RPMI8226 (cell line): ENCODE measurements around the gene GDI2.
"Not testable (repeated sequence)": the region's sequence is repeated elsewhere in the genome, so short reads cannot be mapped to it uniquely, and the experiment has no call there.

Source experiments
- DNase-seq: peaks from one replicate; pipeline ENCODE4 v3.0.0-alpha.2; 2015

Gene GDI2

DNA sequence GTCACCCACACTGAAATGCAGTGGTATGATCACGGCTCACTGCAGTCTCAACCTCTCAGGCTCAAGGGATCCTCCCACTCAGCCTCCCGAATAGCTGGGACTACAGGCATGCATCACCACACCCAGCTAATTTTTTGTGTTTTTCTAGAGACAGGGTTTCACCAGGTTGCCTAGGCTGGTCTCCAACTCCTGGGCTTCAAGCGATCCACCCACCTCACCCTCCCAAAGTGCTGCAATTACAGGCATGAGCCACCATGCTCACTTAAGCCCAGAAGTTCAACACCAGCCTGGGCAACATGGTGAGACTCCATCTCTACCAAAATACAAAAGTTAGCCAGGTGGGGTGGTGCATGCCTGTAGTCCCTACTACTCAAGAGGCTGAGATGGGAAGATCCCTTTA lies 33.5 kb downstream of the GDI2 start:
- DNase-seq = no peak

DNA sequence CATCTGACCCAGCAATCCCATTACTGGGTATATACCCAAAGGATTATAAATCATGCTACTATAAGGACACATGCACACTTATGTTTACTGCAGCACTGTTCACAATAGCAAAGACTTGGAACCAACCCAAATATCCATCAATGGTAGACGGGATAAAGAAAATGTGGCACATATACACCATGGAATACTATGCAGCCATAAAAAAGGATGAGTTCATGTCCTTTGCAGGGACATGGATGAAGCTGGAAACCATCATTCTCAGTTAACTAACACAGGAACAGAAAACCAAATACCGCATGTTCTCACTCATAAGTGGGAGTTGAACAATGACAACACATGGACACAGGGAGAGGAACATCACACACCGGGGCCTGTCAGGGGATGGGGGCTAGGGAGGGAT lies 35.5 kb downstream of the GDI2 start:
- not testable (repeated sequence) for DNase-seq

DNA sequence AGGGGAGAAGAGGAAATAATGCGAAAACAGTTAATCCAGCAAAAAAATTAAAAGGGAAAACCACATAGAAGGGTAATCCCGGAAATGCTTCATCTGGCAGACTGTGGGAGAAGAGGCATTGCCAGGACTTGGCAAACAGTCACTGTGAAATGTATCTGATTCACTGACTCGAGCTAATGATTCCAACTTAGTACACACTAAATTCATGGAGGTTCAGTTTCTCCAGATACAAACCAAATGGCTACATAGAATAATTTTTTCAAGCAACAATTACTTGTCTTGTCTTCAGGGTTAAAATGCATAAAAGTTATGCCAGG lies 36.4 kb downstream of the GDI2 start:
- DNase-seq = no peak

DNA sequence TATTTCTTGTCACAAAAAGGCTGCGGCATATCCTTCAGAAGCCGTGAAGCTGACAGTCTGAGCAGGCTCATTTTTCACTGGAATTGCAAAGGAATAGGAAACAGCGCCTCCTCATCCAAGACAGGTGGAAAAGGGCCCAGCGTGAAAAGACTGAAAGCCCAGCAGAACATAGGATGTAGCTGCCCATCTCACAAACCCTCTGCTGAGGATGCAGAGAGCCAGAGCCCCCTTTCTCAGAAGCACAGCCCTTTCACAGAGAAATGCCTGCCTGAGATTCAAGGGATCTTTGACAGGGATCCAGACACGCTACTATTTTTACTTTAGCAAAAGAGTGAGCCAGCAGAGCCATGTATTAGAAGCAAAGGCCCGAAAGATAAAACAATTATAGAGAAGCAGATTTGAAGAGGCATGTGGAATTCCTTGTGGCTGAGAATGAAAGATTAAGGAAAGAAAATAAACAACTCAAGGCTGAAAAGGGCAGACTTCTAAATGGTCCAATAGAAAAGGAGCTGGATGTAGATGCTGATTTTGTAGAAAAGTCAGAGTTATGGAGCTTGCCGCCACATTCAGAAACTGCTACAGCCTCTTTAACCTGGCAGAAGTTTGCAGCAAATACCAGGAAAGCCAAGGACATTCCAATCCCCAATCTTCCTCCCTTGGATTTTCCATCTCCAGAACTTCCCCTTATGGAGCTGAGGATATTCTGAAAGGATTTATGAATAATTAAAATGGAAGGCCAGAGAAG lies 36.9 kb downstream of the GDI2 start:
- DNase-seq = no peak

DNA sequence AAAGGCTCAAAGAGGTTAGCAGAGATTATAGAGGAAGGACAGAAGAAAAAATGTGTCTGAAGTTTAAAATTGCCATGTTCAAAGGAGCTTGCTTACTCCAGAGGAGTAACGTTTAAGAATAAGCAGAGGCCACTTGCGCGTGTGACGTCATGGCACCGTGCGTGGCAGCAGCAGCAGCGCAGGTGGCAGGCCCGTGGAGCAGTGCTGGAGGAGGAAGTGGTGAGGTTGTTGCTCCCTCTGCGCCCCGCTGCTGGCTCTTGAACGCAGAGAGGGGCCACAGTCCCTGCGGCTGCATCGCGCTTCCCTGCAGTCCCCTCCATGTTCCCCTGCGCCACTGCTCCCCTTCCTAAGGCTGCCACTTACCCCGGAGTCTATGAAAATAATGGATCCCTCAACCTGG lies 37.5 kb downstream of the GDI2 start:
- DNase-seq = no peak

DNA sequence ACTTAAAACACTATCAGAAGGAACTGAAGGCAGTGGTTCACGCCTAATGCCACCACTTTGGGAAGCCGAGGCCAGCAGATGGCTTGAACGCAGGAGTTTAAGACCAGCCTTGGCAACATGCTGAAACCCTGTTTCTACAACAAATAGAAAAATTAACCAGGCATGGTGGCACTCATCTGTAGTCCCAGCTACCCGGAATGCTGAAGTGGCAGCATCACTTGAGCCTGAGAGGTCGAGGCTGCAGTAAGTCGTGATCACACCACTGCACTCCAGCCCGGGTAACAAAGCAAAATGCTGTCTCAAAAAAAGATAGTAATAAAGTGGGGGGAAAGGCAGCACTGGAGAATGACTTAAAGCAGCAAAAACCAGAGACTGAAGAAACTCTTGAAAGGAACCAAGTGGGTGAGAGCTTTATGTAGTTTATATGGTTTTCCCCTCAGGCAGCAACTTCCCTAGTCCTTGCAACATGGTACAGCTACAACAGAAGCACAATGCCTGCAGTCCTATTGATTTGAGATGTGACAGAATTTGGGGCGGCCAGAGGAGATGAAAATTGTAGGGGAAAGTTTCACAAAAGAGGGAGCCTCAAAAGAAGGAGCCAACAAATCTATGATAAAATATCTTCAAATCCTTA lies 38.1 kb downstream of the GDI2 start:
- no peak for DNase-seq

DNA sequence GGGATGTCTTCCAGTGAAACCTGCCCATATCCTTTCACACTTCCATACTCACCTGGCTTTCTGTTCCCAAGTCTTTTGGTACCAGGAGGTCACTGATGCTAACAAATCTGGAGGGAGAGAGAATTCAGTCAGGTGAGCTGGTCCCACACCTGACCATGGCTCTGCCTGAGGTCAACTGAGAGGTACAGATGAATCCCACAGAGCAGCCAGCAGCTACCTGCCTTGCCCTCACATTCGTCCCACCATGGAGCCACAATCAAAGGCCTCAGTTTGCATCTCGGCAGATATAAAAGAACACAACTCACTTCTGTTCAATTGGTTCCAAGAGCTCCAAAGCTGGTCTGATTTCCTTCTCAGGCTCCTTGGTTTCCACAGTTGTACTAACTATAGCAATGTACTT lies 47.0 kb downstream of the GDI2 start:
- DNase-seq = no peak

DNA sequence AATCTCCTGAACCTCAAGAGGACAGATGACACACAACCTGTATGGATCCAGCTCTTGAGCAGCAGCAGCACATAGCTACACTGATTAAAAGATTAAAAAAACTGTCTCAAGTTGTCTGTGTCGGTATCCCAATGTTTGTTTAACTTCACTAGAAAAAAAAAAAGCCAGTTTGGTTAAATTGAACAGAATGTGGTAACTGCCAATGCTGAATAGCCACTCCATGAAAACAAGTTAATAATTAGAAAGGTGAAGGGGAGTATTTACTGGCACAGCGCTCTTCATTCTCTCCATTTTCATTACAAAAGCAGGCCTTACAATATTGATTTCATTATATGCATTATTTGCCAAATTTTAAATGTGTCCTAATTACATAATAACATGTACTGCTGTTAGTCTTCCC lies 47.6 kb downstream of the GDI2 start:
- DNase-seq = no peak

DNA sequence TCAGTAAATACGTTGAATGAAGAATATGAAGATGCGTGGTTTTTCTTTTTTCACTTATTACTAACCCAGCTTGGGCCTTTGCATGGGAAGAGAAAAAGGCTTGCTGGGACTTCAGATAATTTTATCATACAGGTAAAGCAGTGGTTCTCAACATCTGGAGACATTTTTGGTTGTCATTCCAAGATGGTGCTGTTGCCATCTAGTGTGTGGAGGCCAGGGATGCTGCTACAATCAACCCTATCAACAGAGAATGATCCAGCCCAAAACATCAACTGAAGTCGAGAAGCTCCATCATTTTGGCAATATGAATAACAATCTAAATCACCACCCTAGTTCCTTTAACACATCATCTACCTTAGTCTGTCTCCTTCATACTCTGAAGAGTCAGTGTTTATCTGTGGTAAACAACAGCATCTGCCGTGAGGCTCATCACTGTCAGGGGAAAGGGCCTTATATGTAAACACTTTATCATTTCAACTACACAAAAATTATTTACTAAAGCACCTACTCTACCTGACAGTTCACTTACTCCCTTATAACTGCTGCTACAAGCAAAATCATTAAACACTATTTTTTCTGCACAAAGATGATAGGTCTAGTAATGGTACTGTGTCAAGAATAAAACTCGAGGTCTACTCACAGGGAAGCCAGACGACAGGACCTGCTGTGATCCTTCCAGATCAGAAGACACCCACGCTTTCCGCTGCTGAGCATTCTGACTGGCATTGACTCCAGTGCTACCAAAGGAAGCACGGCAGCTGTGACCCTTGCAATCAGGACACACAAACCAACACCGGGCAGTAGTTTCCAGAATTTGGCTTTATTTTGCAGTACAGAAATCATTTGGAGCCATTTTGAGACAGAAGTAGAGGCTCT lies 48.6 kb downstream of the GDI2 start:
- DNase-seq = no peak

DNA sequence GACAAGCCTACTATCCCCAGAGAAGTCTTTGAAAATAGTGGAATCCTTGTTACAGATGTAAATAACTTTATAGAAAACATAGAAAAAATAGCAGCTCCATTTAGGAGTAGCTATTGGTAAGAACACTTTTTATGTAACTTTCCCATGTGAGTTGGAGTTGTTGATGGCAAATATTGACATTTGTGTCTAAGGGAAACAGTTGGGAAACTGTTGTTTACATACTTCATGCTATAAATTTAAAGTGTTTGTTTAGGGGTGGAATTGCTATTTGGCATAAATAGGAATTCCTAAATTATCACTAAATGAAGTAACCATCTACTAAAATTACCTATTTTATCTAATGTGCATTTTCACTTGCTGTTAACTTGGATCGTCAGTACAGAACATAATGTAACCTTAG lies 50.7 kb downstream of the GDI2 start:
- DNase-seq = no peak

DNA sequence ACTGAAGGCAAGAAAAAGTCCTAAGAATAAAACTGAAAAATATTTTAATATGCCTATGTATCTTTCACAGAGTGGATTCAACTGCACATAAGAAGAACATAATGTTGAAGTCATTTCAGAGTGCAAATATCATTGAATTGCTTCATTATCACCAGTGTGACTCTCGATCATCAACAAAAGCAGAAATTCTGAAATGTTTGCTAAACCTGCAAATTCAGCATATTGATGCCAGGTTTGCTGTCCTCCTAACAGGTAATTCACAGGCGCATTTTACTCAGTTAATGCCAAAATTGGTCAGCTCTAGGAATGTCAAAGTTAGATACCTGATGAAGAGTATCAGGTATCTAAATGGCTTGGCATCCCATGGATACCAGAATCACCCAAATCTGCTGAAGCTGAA lies 52.0 kb downstream of the GDI2 start:
- DNase-seq = no peak

DNA sequence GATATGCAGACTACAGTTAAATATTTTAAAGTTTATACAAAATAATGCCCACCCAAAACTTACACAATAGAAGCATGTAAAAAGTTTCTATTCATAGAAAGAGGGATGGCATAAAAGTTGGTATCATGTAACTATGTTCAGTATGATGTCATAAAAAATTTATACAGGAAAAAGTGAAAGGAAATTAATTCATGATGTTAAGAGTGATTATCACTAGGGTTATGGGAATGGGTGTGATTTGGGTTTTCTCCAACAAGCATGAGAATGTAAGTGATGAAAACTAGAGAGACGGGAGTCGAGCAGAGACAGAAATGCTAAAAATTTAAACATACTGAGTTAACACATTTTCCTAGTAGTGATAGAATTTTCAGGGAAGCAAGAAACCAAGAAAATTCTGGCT lies 52.7 kb downstream of the GDI2 start:
- no peak for DNase-seq

DNA sequence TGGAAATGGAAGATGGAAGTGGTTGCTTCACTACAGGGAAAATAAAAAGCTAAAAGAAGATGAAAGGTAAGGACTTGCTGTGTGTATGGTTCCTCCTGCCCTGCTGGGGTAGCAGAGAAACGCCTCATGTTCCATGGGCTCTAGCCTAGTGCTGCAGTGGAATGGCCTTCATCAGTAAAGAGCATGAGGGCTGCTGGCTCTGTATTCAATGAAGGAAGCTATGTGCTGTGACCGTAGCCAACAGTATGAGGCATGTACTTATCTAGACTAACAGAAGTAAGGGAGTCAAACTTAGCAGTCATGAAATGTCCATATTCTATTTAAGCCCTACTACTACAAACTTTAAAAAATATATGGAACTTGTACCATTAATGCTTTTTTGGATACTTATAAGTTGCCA lies 54.3 kb downstream of the GDI2 start:
- no peak for DNase-seq

DNA sequence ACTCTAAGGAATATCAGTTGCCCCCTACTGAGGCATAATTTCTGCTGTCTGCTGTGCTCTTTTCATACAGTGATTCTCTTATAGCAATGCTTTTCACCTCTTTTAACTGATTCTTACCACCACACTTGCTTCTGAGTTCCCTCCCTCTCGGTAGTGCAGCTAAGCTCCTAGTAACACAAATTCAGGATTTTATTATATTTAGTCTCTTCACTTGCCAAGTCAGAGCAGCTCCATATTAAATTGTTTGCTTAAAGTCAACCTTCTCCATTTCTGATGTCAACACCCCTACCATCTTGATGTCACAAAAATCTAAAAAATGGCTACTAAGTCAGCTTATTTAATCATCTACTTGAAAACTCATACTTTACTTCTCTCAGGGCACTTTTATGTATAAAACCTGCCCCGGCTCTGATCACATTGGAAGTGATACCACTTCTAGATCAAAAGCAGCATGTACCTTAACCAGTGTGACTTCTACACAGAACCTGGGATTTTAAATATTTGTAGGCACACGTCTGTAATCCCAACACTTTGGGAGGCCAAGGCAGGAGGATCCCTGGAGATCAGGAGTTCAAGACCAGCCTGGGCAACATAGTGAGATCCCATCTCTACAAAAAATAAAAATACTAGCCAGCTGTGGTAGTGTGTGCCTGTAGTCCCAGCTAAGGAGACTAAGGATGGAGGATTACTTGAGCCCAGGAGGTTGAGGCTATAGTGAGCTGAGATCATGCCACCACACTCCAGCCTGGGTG lies 55.3 kb downstream of the GDI2 start:
- no peak for DNase-seq

DNA sequence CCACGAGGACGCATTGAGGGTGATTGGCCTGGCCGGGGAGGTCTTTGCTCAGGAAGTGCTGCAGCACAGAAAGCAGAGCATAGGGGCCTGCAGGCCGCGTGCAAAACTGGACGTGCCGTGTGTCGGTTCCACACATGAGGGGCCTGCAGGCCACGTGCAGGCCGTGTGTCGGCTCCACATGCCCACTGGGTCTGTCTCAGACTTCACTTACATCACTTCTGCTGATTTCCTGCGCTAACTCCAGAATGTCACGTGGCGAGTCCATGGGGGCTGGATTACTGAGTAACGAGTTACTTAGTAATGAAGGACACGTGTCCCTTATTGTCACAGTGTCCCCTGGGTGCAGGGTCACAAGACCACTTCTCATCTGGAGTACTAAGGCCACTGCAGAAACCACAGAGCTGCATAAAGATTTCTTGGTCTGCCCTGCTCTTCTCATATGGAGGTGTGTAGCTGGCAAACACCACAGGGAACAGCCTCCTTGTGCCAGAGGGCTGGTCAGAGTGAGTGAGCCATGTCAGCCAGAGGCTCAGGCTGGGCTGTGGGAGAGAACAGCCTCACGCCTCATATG lies 60.8 kb downstream of the GDI2 start:
- DNase-seq = no peak

DNA sequence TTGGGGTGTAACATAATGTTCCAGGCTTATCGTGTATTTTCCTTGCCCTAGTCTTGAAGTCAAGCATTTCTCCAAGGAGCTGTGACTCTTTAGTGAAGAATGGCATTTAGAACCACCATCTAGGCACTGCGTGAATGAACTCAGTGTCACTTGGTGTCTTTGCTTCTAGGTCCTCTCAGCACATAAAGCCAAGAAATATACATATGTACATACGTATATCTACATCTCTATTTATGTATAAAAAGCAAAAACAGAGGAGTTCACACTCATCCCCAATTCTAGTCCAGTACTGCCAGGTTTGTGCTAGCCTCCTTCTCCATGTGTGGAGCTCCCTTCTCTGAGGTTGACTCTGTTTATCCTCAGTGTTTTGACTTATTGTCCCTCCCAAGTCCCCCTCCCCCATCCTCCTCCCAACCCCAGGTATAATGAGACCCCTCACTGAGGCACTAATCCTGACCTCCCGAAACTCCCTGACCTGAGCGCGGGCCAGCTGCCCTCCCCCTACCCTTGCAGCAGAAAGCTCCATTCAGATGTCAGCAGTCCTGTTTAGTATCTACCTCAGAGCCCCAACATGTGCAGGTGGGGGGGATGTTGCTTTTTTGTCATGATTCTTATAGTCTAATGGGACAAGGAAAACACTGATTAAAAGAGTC lies 61.5 kb downstream of the GDI2 start:
- DNase-seq = no peak

DNA sequence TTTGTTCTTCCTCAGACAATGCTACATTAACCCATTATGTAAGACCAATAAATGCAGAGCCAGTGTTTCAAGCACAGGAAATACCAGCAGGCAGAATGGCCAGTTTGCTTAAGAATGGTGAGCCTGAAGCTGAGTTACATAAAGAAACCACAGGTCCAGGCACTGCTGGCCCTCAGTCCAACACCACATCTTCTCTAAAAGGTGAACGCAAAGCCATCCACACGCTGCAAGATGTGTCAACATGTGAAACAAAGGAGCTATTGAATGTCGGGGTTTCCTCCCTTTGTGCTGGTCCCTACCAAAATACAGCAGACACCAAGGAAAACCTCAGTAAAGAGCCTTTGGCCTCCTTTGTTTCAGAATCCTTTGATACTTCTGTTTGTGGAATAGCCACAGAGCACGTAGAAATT lies 64.8 kb downstream of the GDI2 start:
- DNase-seq = no peak

DNA sequence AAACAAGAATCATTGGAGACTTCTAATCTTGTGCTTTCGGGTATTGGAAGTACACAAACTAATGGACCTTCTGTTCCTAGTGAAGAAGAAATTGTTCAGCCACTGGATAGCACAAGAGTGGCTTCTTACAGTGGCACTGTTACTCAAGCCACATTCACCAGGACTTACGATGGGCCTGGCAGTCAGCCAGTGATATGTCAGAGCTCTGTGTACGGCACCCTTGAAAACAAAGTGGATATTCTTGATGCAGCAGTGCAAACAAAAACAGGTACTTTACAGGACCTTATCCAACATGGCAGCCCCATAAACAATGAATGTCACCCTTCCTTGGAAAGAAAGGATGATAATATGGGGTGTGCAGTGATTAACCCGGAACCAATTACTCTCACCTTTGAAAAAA lies 67.0 kb downstream of the GDI2 start:
- DNase-seq = no peak

DNA sequence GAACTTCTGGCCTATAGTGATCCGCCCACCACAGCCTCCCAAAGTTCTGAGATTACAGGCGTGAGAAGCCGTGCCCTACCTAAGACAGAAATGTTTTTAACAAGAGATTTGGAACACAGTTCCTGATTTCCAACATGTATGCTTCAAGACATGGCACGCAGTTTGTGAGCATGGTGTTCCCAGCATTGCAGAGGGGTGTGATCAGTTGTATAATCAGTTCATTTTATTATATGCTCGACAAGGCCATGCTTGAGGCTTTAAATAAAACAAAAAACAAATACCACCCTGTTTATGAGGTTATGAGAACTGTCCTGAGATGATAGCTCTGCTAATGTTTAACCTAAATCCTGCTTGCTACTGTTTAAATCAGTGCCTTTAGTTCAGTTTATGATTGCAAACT lies 68.4 kb downstream of the GDI2 start:
- no peak for DNase-seq

DNA sequence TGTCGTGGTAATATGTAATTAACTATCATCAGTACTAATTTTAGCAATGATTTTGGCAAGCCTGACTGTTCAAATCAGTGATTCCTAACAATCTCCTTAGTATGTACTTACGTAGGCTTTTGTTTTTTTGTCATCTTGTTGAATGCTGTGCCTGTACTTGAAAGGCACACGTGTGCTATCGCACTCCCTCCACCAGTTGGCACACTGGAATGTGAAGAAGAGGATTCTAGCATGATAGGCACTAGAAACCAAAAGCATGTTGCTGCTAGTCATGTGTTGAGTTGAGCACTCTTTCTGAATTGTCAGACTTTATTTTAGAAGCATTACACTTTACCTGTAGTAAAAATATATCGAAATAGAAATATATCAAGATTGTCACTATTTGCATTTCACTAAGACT lies 69.5 kb downstream of the GDI2 start:
- no peak for DNase-seq

DNA sequence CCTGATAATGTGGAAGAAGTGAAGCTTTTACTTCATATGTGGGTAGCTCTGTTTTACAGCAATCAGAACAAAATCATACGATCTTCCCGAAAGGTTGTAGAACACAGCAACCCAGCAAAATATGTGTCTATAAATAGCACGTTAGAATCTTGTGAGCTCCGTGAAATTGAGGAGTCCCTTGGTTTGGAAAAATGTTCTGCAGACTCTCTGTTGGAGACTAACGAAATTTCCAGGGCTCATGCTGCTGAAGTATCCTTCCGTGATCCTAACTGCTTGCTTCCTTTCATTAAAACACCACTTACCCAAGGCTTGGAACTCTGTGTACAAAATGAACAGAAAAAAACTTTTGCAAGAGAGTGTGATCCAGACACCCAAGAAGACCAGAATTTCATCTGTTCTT lies 71.1 kb downstream of the GDI2 start:
- no peak for DNase-seq

DNA sequence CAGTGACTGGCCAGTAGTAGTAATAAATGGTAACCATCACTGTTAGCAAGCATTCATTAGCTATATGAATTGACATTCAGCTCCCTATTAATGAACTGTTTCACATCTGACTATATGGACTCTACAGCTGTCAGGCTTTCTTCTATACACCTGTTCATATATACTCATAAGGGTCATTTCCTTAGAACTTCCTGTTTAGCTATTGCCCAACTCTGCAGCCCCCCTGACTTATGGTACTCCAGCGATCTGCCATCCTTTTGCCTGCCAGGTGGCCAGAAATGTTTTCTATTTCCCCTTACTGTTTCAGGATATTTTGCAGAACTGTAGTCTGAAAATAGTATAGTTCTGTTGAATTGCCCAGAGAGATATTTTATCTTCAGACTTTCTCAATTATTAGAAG lies 72.0 kb downstream of the GDI2 start:
- no peak for DNase-seq

DNA sequence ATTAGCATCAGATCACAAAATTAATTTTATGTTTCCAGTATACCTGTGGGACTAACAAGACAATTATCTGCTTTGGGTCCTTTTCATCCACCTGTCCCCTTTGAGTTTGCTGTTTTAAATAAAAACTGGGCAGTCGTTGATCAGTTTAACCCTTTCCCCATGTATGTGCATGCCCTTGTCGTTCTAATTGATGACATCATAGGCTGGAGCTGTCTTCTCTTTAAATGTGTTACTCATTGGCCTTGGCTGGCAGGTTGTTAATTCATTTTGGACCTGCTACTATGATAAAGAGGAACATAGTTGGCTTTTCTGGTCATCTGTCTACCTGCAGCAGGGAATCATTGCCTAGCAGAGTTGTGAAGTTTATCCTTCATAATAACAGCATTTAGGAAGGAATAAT lies 74.8 kb downstream of the GDI2 start:
- DNase-seq = no peak
